ENCODE measurements around the gene E4F1. TPM values are rescaled to one million over a fixed set of nuclear protein-coding genes. Genes with fewer than 3 reads are reported as not detected.

E4F1 gene
- total and polyA plus RNA-seq, 2 of the 13 experiments (the other 11 are each of a cell fraction or from before 2014, with no cell fraction given), result 13.8 to 19.5 TPM

GRCh38 chr16:2251296-2252111, 28.1 kb downstream of the E4F1 start, which contains the start of gene ECI1 (continued):
- TF ChIP-seq ZNF407 (CRISPR knock-in tag; IDR thresholded peaks at IDR 0.05; ENCODE audit: not compliant biosample characterization), result peak; percentile 75
- 0 out of 2 replicates have a peak, but pooled peaks have one; percentile 30 for TF ChIP-seq ZBTB37 (CRISPR knock-in tag; IDR thresholded peaks at IDR 0.05)
- peak; percentile 88 for TF ChIP-seq ESRRA (CRISPR knock-in tag; IDR thresholded peaks at IDR 0.05; ENCODE audit: low read depth)
- peak; percentile 100 for TF ChIP-seq PATZ1 (CRISPR knock-in tag; IDR thresholded peaks at IDR 0.05)
- TF ChIP-seq ZFY (CRISPR knock-in tag; IDR thresholded peaks at IDR 0.05), result peak; percentile 96
- TF ChIP-seq SP2 (CRISPR knock-in tag; IDR thresholded peaks at IDR 0.05), result peak; percentile 64
- peak; percentile 78; the same call in 1 of the 2 replicates for TF ChIP-seq RFXANK (CRISPR knock-in tag; IDR thresholded peaks at IDR 0.05)
- TF ChIP-seq ZNF616 (CRISPR knock-in tag; IDR thresholded peaks at IDR 0.05; ENCODE audit: low read depth), result no peak; the same call in 1 of the 2 replicates
- peak; percentile 79; the same call in 1 of the 2 replicates for TF ChIP-seq TGIF2 (CRISPR knock-in tag; IDR thresholded peaks at IDR 0.05)
- TF ChIP-seq MXD4 (CRISPR knock-in tag; IDR thresholded peaks at IDR 0.05), result no peak
- peak; percentile 93 for TF ChIP-seq POLR2AphosphoS5 (IDR thresholded peaks at IDR 0.05; ENCODE audit: low read depth, low read length)
- no peak for TF ChIP-seq TRIM22 (IDR thresholded peaks at IDR 0.05)
- TF ChIP-seq DR1 (CRISPR knock-in tag; IDR thresholded peaks at IDR 0.05), result peak; percentile 34; the same call in 1 of the 2 replicates
- 0 out of 2 replicates have a peak, but pooled peaks have one; percentile 32 for TF ChIP-seq ARID2 (CRISPR knock-in tag; IDR thresholded peaks at IDR 0.05; ENCODE audit: borderline replicate concordance)
- peak; percentile 93 for TF ChIP-seq MAZ (IDR thresholded peaks at IDR 0.05; ENCODE audit: borderline replicate concordance, low read depth, low read length)
- TF ChIP-seq MAZ (CRISPR knock-in tag; IDR thresholded peaks at IDR 0.05; ENCODE audit: low read depth), result peak; percentile 98
